Esophagus muscularis mucosa (tissue), 4 donors: Measurements from ENCODE around the gene RORC. TPM values are rescaled to one million over a fixed set of nuclear protein-coding genes. Genes with fewer than 3 reads are reported as not detected.
"Not testable (repeated sequence)": the region's sequence is repeated elsewhere in the genome, so short reads cannot be mapped to it uniquely, and the experiment has no call there.

Experiments
- DNase-seq: peaks from one replicate; pipeline ENCODE4 v3.0.0-alpha.2; 2017; ENCODE audit errors: extremely low spot score
- H3K27ac ChIP-seq, 4 donors: fragments of 200-600 bp; sonication (generic); replicated peaks in 1 of 4; 1 replicate in 3 of 4; 2 replicates in 1 of 4; pipeline ENCODE4 v1.5.1; 2016 to 2019; ENCODE audit warnings: mild to moderate bottlenecking in 1 of 4
- H3K27me3 ChIP-seq, 4 donors: fragments of 200-600 bp; sonication (generic); one replicate each; pipeline versions ENCODE4 v1.5.1 to v1.6.0; 2016 to 2019
- H3K36me3 ChIP-seq, 4 donors: fragments of 200-600 bp; sonication (generic); one replicate each; pipeline ENCODE4 v1.5.1; 2016 to 2019
- H3K4me1 ChIP-seq, 4 donors: fragments of 200-600 bp; sonication (generic); one replicate each; pipeline ENCODE4 v1.5.1; 2016 to 2019
- H3K4me3 ChIP-seq, 4 donors: fragments of 200-600 bp; sonication (generic); 1 replicate in 2 of 4; 2 replicates in 2 of 4; pipeline ENCODE4 v1.5.1; 2016 to 2019; ENCODE audit warnings: mild to moderate bottlenecking in 4 of 4, moderate library complexity in 1 of 4
- H3K9me3 ChIP-seq, 4 donors: fragments of 200-600 bp; sonication (generic); 1 replicate in 3 of 4; 2 replicates in 1 of 4; pipeline ENCODE4 v1.5.1; 2016 to 2019
- CTCF ChIP-seq, 3 experiments: fragments of 200-600 bp in 2 of 3; fragments of 450-650 bp in 1 of 3; sonication (generic) in 2 of 3; IDR thresholded peaks; one replicate each; pipeline ENCODE4 v1.5.1; 2017 to 2019; ENCODE audit warnings: antibody characterized with exemption in 3 of 3, mild to moderate bottlenecking in 2 of 3, moderate library complexity in 1 of 3
- EP300 ChIP-seq: sonication (generic); formaldehyde crosslinking; IDR thresholded peaks from one replicate; pipeline ENCODE4 v1.6.1; 2017; ENCODE audit warnings: antibody characterized with exemption
- POLR2A ChIP-seq: fragments of 450-650 bp; IDR thresholded peaks from one replicate; pipeline ENCODE4 v1.6.1; 2017; ENCODE audit warnings: antibody characterized with exemption, moderate library complexity, mild to moderate bottlenecking, low read depth
- POLR2AphosphoS5 ChIP-seq, 2 donors: sonication (generic); formaldehyde crosslinking; IDR thresholded peaks; one replicate each; pipeline ENCODE4 v1.6.1; 2017; ENCODE audit warnings: antibody characterized with exemption in 2 of 2
- WGBS: methylation state at CpG from one replicate; pipeline ENCODE4 v1.1.5; 2018; 5-methylcytosine and 5-hydroxymethylcytosine counted together
- intact Hi-C: fragments of 100-400 bp; cut with DNase I; formaldehyde crosslinking; loops from one replicate; pipeline ENCODE4 v1.15.1; 2023
- total RNA-seq, 4 donors: library from RNA; depleted of rRNA; stranded (reverse); fragments of >200 nt; gene quantifications; one replicate each; pipeline versions ENCODE4 v1.1.0 to v1.2.1, GENCODE V29; 2016

The RORC gene
- total RNA-seq, 4 donors from 2014 or later, result 0.11 to 0.17 TPM; not detected in 2

DNA sequence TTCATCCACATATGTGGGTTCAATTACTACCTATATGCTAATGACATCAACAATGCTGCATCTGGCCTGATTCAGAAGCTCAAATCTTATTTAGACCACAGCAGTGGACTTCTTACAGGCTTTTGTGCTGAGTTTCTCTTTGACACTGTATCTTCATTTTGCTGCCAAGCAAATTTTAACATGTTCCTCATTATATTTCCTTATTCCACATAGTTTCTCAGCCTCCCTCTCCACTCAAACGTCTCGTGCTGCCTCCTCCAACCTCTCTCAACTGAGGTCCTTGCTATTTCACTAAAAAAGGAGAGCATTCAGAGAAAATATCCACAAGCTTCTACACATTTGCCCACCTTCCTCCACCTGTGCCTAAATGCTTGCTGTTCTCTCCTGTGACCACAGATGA is 47.8 kb downstream of the RORC start:
- Histone ChIP-seq H3K4me3 (no peak overlapping the region), H3K4me1 (no peaks in the 10 kb centered on the region), H3K27me3 (no peaks in the 10 kb centered on the region), H3K36me3 (peaks cover 1 to 40% (median 14%) of the 10 kb centered on the region in 4 donors), H3K27ac (peak overlapping the region in 1 of 4 donors; percentile 20), H3K9me3 (no peaks in the 10 kb centered on the region)
- TF ChIP-seq CTCF (IDR thresholded peaks at IDR 0.05) (no peak), EP300 (no peak), POLR2AphosphoS5 (IDR thresholded peaks at IDR 0.05) (no peak), POLR2A (no peak)
- no peak for DNase-seq
- intact Hi-C loops, result no loop called here
- 74% methylated on average over 2 of the region's 2 CpGs for WGBS

- Histone ChIP-seq H3K27me3 (no peaks in the 10 kb centered on the region), H3K36me3 (peaks cover 6 to 50% (median 19%) of the 10 kb centered on the region in 4 donors), H3K4me3 (no peak overlapping the region), H3K27ac (no peak overlapping the region), H3K9me3 (no peaks in the 10 kb centered on the region), H3K4me1 (no peaks in the 10 kb centered on the region)
- intact Hi-C loops, result no loop called here
- TF ChIP-seq POLR2A (no peak), EP300 (no peak), POLR2AphosphoS5 (IDR thresholded peaks at IDR 0.05) (no peak), CTCF (IDR thresholded peaks at IDR 0.05) (no peak)
- 94% methylated on average over 3 of the region's 3 CpGs for WGBS
- DNase-seq, result no peak
Measured at GRCh38 chr1:151782741-151783140, 48.9 kb downstream of the RORC start.

- H3K27me3 ChIP-seq, intact Hi-C loops, DNase-seq: not testable (repeated sequence)
Measured at GRCh38 chr1:151782026-151782425, 49.6 kb downstream of the RORC start.

GRCh38 chr1:151780736-151781135 is 50.9 kb downstream of the RORC start:
- H3K9me3 ChIP-seq, intact Hi-C loops, H3K4me3 ChIP-seq, DNase-seq, H3K27me3 ChIP-seq, H3K27ac ChIP-seq, H3K4me1 ChIP-seq: not testable (repeated sequence)
- WGBS, result 93% methylated on average over 5 of the region's 5 CpGs
- peaks cover 6 to 71% (median 33%) of the 10 kb centered on the region in 4 donors for H3K36me3 ChIP-seq

More at GRCh38 chr1:151782026-151782425, 49.6 kb downstream of the RORC start:
- not testable (repeated sequence) for H3K4me3 ChIP-seq, H3K9me3 ChIP-seq, H3K4me1 ChIP-seq, H3K27ac ChIP-seq
- WGBS, result 91% methylated on average over 5 of the region's 5 CpGs
- peaks cover 6 to 58% (median 22%) of the 10 kb centered on the region in 4 donors for H3K36me3 ChIP-seq

- intact Hi-C loops, result no loop called here
- WGBS, result 92% methylated on average over 4 of the region's 4 CpGs
- Histone ChIP-seq H3K4me3 (no peak overlapping the region), H3K9me3 (no peaks in the 10 kb centered on the region), H3K36me3 (peaks cover 6 to 79% (median 41%) of the 10 kb centered on the region in 4 donors), H3K4me1 (no peaks in the 10 kb centered on the region), H3K27me3 (no peaks in the 10 kb centered on the region), H3K27ac (no peak overlapping the region)
- DNase-seq, result no peak
- TF ChIP-seq CTCF (IDR thresholded peaks at IDR 0.05) (no peak), POLR2A (no peak), EP300 (no peak), POLR2AphosphoS5 (IDR thresholded peaks at IDR 0.05) (no peak)
Measured at GRCh38 chr1:151779852-151780251, 51.8 kb downstream of the RORC start.

GRCh38 chr1:151777317-151777716 is 54.3 kb downstream of the RORC start:
- Histone ChIP-seq H3K4me1 (no peaks in the 10 kb centered on the region), H3K36me3 (peaks cover 8 to 98% (median 49%) of the 10 kb centered on the region in 4 donors), H3K27ac (no peak overlapping the region), H3K27me3 (no peaks in the 10 kb centered on the region), H3K9me3 (no peaks in the 10 kb centered on the region), H3K4me3 (no peak overlapping the region)
- 94% methylated on average over 4 of the region's 4 CpGs for WGBS
- intact Hi-C loops, result no loop called here
- TF ChIP-seq EP300, result no peak
- no peak for TF ChIP-seq POLR2AphosphoS5 (IDR thresholded peaks at IDR 0.05)
- TF ChIP-seq CTCF (IDR thresholded peaks at IDR 0.05), result no peak
- TF ChIP-seq POLR2A, result no peak
- no peak for DNase-seq
